NCI-H345 treated with DMSO at 0.1 percent for 48 hours (cell line): ENCODE data around the gene NKX1-1.
"Not testable (repeated sequence)": the region's sequence is repeated elsewhere in the genome, so short reads cannot be mapped to it uniquely, and the experiment has no call there.

ENCODE experiments used
- DNase-seq: peaks from one replicate; lab custom pipeline; 2025; ENCODE audit not compliant: unreplicated experiment; lab: John Stamatoyannopoulos, UW

The NKX1-1 gene

GRCh38 chr4:1406394-1406980 is at the start of gene NKX1-1:
Gene NKX1-1 (minus strand): TSS chr4:1406442. CDS start chr4:1406442, 0 bp downstream.
- DNase-seq = no peak

- no peak for DNase-seq
Observed at GRCh38 chr4:1453731-1454130, 47.5 kb upstream of the NKX1-1 start.

GRCh38 chr4:1452431-1453051 is 46.3 kb upstream of the NKX1-1 start:
- DNase-seq = no peak

- DNase-seq = no peak
Observed at GRCh38 chr4:1451752-1452122, 45.5 kb upstream of the NKX1-1 start.

- no peak for DNase-seq
Observed at GRCh38 chr4:1451106-1451751, 45.0 kb upstream of the NKX1-1 start.

- no peak for DNase-seq
Observed at GRCh38 chr4:1449833-1450741, 43.8 kb upstream of the NKX1-1 start.

GRCh38 chr4:1449475-1449832 is 43.2 kb upstream of the NKX1-1 start:
- DNase-seq = no peak

GRCh38 chr4:1448589-1449420 is 42.6 kb upstream of the NKX1-1 start:
- DNase-seq = no peak

- DNase-seq = no peak
Observed at GRCh38 chr4:1447676-1448588, 41.7 kb upstream of the NKX1-1 start.

- DNase-seq = no peak
Observed at GRCh38 chr4:1446502-1447386, 40.5 kb upstream of the NKX1-1 start.

- no peak for DNase-seq
Observed at GRCh38 chr4:1445716-1446445, 39.6 kb upstream of the NKX1-1 start.

GRCh38 chr4:1443688-1444172 is 37.5 kb upstream of the NKX1-1 start:
- DNase-seq = not testable (repeated sequence)

GRCh38 chr4:1427010-1427409 is 20.8 kb upstream of the NKX1-1 start:
- no peak for DNase-seq

GRCh38 chr4:1421657-1422056 is 15.4 kb upstream of the NKX1-1 start:
- no peak for DNase-seq

GRCh38 chr4:1419708-1420107 is 13.5 kb upstream of the NKX1-1 start:
- no peak for DNase-seq

GRCh38 chr4:1418494-1419285 is 12.4 kb upstream of the NKX1-1 start:
- no peak for DNase-seq
